GM23248 (cell line): ENCODE results near the gene SEMA7A. TPM values are rescaled to one million over a fixed set of nuclear protein-coding genes. Genes with fewer than 3 reads are reported as not detected.

ENCODE experiments used
- DNase-seq: peaks from one replicate; pipeline ENCODE4 v3.0.0-alpha.2; 2015
- H2AFZ ChIP-seq: fragments of 200-600 bp; sonication (generic); 2 replicates; pipeline ENCODE4 v1.6.1; 2016; ENCODE audit warnings: antibody characterized with exemption
- H3F3A ChIP-seq: fragments of 200-600 bp; sonication (generic); 2 replicates; pipeline ENCODE4 v1.6.1; 2016; ENCODE audit warnings: mild to moderate bottlenecking, antibody characterized with exemption, mixed run types; ENCODE audit not compliant: insufficient read depth
- H3K27ac ChIP-seq: fragments of 200-600 bp; sonication (generic); 2 replicates; pipeline ENCODE4 v1.5.1; 2016; ENCODE audit warnings: mild to moderate bottlenecking
- H3K27me3 ChIP-seq: fragments of 200-600 bp; sonication (generic); replicated peaks from 2 replicates; pipeline ENCODE4 v1.6.1; 2016; ENCODE audit warnings: mild to moderate bottlenecking; ENCODE audit not compliant: insufficient read depth
- H3K36me3 ChIP-seq: fragments of 200-600 bp; sonication (generic); 2 replicates; pipeline ENCODE4 v1.6.1; 2016; ENCODE audit warnings: low read depth, mild to moderate bottlenecking
- H3K4me1 ChIP-seq: fragments of 200-600 bp; sonication (generic); 2 replicates; pipeline ENCODE4 v1.6.1; 2016; ENCODE audit warnings: mild to moderate bottlenecking; ENCODE audit not compliant: insufficient read depth
- H3K4me2 ChIP-seq: fragments of 200-600 bp; sonication (generic); one replicate; pipeline ENCODE4 v1.6.1; 2016; ENCODE audit warnings: mild to moderate bottlenecking; ENCODE audit not compliant: unreplicated experiment
- H3K4me3 ChIP-seq: fragments of 200-600 bp; sonication (generic); 2 replicates; pipeline ENCODE4 v1.5.1; 2016; ENCODE audit warnings: mild to moderate bottlenecking
- H3K79me2 ChIP-seq: fragments of 200-600 bp; sonication (generic); 2 replicates; pipeline ENCODE4 v1.6.1; 2016; ENCODE audit warnings: mild to moderate bottlenecking; ENCODE audit not compliant: insufficient read depth
- H3K9ac ChIP-seq: fragments of 200-600 bp; sonication (generic); 2 replicates; pipeline ENCODE4 v1.6.1; 2016; ENCODE audit warnings: mild to moderate bottlenecking
- H3K9me2 ChIP-seq: fragments of 200-600 bp; sonication (generic); 2 replicates; pipeline ENCODE4 v1.6.1; 2016; ENCODE audit warnings: mixed run types, mild to moderate bottlenecking, moderate library complexity; ENCODE audit not compliant: insufficient read depth
- H3K9me3 ChIP-seq: fragments of 200-600 bp; sonication (generic); one replicate; pipeline ENCODE4 v1.6.1; 2017; ENCODE audit warnings: low read depth
- H4K20me1 ChIP-seq: fragments of 200-600 bp; sonication (generic); 2 replicates; pipeline ENCODE4 v1.6.0; 2016; ENCODE audit not compliant: insufficient read depth
- EZH2 ChIP-seq: fragments of 200-600 bp; sonication (generic); IDR thresholded peaks from 2 replicates; pipeline ENCODE4 v1.6.1; 2018; ENCODE audit warnings: antibody characterized with exemption, mild to moderate bottlenecking; ENCODE audit not compliant: insufficient read depth, poor library complexity, severe bottlenecking
- EZH2phosphoT487 ChIP-seq: fragments of 200-600 bp; sonication (generic); IDR thresholded peaks from 2 replicates; pipeline ENCODE4 v1.6.1; 2018; ENCODE audit warnings: antibody characterized with exemption, moderate library complexity, mild to moderate bottlenecking, low read depth; ENCODE audit not compliant: insufficient read depth
- WGBS, 2 experiments: methylation state at CpG; one replicate each; pipeline ENCODE4 v1.1.6; 2015 to 2017; ENCODE audit warnings: low lambda C conversion rate in 2 of 2, low coverage in 1 of 2; ENCODE audit errors: missing lambda C conversion rate in 2 of 2; 5-methylcytosine and 5-hydroxymethylcytosine counted together
- in situ Hi-C: fragments of 300-500 bp; cut with MboI; formaldehyde crosslinking; loops from 2 replicates; pipeline ENCODE4 v1.15.0; 2020
- polyA plus RNA-seq: library from polyadenylated mRNA; unstranded; fragments of >200 nt; fragmentation: Nextera tagmentation; extraction: Ambion mirVana; gene quantifications from 2 replicates; pipeline ENCODE4 v1.2.1, GENCODE V29; 2016
- total RNA-seq: library from RNA; depleted of rRNA; stranded (reverse); fragments of >200 nt; shearing (Covaris generic); gene quantifications from 2 replicates; pipeline ENCODE4 v1.2.3, GENCODE V29; 2014

The SEMA7A gene
- total and polyA plus RNA-seq, 2 experiments from 2014 or later, result 42.3 to 132 TPM

DNA sequence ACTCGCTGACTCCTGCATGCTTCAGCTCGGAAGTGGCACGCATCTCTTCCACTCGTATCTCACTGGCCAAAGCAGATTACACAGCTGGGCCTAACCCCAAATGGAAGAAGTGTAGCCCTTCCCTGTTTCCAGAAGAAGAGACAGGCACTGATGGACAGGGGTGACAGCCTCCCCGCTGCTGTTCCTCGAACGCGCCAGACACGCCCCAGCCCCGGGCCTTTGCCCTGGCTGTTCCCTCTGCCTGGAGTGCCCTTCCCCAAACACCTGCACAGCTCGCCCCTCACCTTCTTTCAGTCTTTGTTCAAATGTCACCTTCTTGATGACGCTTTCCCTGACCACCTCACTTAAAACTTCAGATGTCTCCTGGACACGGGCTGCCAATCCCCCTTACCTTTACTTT lies 40.3 kb downstream of the SEMA7A start:
- Histone ChIP-seq H4K20me1 (no peaks in the 10 kb centered on the region), H3K27ac (no peak overlapping the region), H3K4me2 (no peak overlapping the region), H3K4me3 (no peak overlapping the region), H3K4me1 (peaks cover 61% of the 10 kb centered on the region), H3K79me2 (no peaks in the 10 kb centered on the region), H2AFZ (no peak overlapping the region), H3F3A (peaks cover 55% of the 10 kb centered on the region), H3K9ac (no peak overlapping the region), H3K9me2 (no peaks in the 10 kb centered on the region), H3K27me3 (no peaks in the 10 kb centered on the region), H3K36me3 (no peaks in the 10 kb centered on the region), H3K9me3 (no peaks in the 10 kb centered on the region)
- 86 to 93% methylated on average over 13 of the region's 13 CpGs for WGBS, 2 experiments
- in situ Hi-C loops, result no loop called here
- no peak for DNase-seq
- TF ChIP-seq EZH2phosphoT487 (no peak), EZH2 (no peak)

DNA sequence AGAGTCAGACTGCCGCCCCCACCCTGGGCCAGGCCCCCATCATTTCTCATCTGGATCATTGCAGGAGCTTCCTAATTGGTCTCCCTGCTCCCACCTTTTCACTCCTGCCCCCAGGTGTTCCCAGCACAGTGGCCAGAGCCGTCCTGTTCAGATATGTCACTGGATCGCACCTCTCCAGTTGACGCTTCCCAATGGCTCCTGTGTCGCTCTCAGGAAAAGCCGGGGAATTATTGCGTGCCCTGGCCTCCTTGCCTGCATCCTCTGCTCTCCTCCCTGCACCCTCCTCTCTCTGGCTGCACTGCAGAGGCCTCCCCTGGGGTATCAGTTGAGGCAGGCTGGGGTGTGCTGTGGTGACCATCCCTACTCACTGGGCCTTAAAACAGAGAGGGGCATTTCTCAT lies 40.9 kb downstream of the SEMA7A start:
- WGBS, 2 experiments, result 74 to 80% methylated on average over 7 of the region's 7 CpGs
- in situ Hi-C loops, result no loop called here
- H3K36me3 ChIP-seq, result no peaks in the 10 kb centered on the region

DNA sequence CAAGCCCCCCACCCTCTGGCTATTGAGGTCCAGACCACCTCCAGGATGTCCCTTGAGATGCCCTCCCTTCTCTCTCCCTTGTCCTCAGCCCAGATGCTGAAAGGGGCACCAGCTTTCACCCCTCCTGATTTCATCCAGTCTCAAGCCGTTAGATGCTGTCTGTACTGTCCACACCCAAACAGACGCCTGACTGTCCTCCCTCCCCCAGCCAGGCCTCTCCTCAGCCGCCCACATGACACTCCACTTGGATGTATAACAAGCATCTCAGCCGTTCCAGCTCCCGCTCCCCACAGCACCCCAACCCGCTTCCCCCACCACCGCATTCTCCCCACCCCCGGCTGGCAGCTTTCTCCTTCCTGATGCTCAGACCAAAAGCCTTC lies 41.3 kb downstream of the SEMA7A start:
- peak overlapping the region; percentile 85 for H3K4me2 ChIP-seq
- peaks cover 45% of the 10 kb centered on the region for H3F3A ChIP-seq
- no peak for TF ChIP-seq EZH2phosphoT487
- TF ChIP-seq EZH2, result no peak
- 4 to 18% methylated on average over 3 to 8 of the region's 8 CpGs for WGBS, 2 experiments
- H3K36me3 ChIP-seq, result no peaks in the 10 kb centered on the region
- H3K9me2 ChIP-seq, result no peaks in the 10 kb centered on the region
- no peaks in the 10 kb centered on the region for H3K9me3 ChIP-seq
- H4K20me1 ChIP-seq, result no peaks in the 10 kb centered on the region
- no peaks in the 10 kb centered on the region for H3K27me3 ChIP-seq
- peaks cover 53% of the 10 kb centered on the region for H3K4me1 ChIP-seq
- H3K4me3 ChIP-seq, result peak overlapping the region; percentile 23; the same call in 1 of the 2 replicates
- H2AFZ ChIP-seq, result peak overlapping the region; percentile 58
- no peaks in the 10 kb centered on the region for H3K79me2 ChIP-seq
- in situ Hi-C loops, result no loop called here
- DNase-seq, result peak; percentile 87
- H3K9ac ChIP-seq, result peak overlapping the region; percentile 76
- peak overlapping the region; percentile 72 for H3K27ac ChIP-seq

More for the DNA sequence above, 40.9 kb downstream of the SEMA7A start:
- H3K9me2 ChIP-seq, result no peaks in the 10 kb centered on the region
- H3F3A ChIP-seq, result peaks cover 50% of the 10 kb centered on the region
- peak overlapping the region; percentile 72 for H3K27ac ChIP-seq
- H2AFZ ChIP-seq, result peak overlapping the region; percentile 58; the same call in 1 of the 2 replicates
- DNase-seq, result no peak
- H3K4me2 ChIP-seq, result peak overlapping the region; percentile 85
- no peaks in the 10 kb centered on the region for H3K79me2 ChIP-seq
- H3K4me1 ChIP-seq, result peaks cover 56% of the 10 kb centered on the region
- H3K9me3 ChIP-seq, result no peaks in the 10 kb centered on the region
- no peak overlapping the region for H3K4me3 ChIP-seq
- H3K9ac ChIP-seq, result peak overlapping the region; percentile 76
- H3K27me3 ChIP-seq, result no peaks in the 10 kb centered on the region
- H4K20me1 ChIP-seq, result no peaks in the 10 kb centered on the region
- TF ChIP-seq EZH2phosphoT487, result no peak

DNA sequence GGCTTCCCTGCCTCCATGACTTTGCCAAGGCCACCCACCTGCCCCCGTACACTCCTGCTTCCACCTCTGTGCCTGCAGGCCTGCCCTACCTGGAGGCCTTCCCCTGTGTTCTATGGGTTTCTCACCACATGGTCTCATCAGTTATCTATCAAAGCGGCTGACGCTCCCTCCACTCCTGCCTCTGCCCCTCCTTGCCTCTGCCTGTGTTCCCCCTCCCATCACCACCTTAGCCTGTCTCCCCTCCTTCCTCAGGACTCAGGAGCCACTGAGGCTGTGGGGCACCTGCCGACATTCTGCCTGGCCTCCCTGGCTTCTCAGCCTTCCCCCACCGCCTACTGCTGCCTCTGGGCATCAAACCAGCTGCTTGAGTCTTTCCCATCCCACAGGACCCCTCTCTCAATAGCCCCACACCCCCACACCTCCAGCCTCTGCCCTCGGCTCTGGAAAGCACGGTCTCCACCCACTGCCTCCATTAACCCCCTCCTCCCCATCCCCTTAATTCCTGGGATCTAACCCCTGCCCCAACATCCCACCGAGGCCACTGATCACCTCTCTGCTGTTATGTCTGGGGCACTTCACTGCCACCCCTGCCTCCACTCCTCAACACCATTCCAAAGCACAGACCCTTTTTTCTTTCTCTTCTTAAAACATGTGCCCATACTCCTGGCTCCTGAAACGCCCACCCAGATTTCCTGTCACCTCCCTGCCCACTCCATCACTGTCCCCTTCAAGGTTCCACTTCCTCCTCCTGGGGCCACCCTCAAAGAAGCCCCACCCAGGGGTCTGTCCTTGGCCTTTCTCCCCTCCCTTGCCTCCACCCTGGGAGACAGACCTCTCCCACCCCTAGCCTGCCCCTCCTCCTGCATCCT lies 41.9 kb downstream of the SEMA7A start:
- H4K20me1 ChIP-seq, result no peaks in the 10 kb centered on the region
- peak overlapping the region; percentile 72 for H3K27ac ChIP-seq

More for the DNA sequence above, 41.9 kb downstream of the SEMA7A start:
- in situ Hi-C loops, result no loop called here
- Histone ChIP-seq H3K79me2 (no peaks in the 10 kb centered on the region), H3K9me3 (no peaks in the 10 kb centered on the region), H3K36me3 (no peaks in the 10 kb centered on the region), H2AFZ (peak overlapping the region; percentile 58), H3K4me1 (peaks cover 46% of the 10 kb centered on the region), H3K9me2 (no peaks in the 10 kb centered on the region), H3F3A (peaks cover 39% of the 10 kb centered on the region), H3K27me3 (no peaks in the 10 kb centered on the region), H3K9ac (peak overlapping the region; percentile 76), H3K4me2 (peak overlapping the region; percentile 85), H3K4me3 (peak overlapping the region; percentile 23; the same call in 1 of the 2 replicates)
- 85 to 90% methylated on average over 7 to 9 of the region's 9 CpGs for WGBS, 2 experiments
- no peak for DNase-seq
- TF ChIP-seq EZH2phosphoT487 (no peak), EZH2 (no peak)
